ENCODE measurements around the gene TDP2.
A peak's percentile ranks its signal among the peaks of the same experiment; 100 is the strongest.
"Not testable (repeated sequence)": the region's sequence is repeated elsewhere in the genome, so short reads cannot be mapped to it uniquely, and the experiment has no call there.

Gene TDP2

GRCh38 chr6:24683297-24684296, 16.9 kb upstream of the TDP2 start:
- no peak overlapping the region for H3K4me3 ChIP-seq (ENCODE audit: low read depth, low read length)

GRCh38 chr6:24680582-24680981, 13.9 kb upstream of the TDP2 start:
- H3K4me3 ChIP-seq (ENCODE audit: low read depth, low read length): no peak overlapping the region

GRCh38 chr6:24678792-24679352, 12.2 kb upstream of the TDP2 start:
- not testable (repeated sequence) for H3K4me3 ChIP-seq (ENCODE audit: low read depth, low read length)

GRCh38 chr6:24673625-24674024, 6.9 kb upstream of the TDP2 start:
- H3K4me3 ChIP-seq (ENCODE audit: low read depth, low read length): no peak overlapping the region

- no peak overlapping the region for H3K4me3 ChIP-seq (ENCODE audit: low read depth, low read length)
These were observed 6.0 kb upstream of the TDP2 start for GRCh38 chr6:24672620-24673182.

- H3K4me3 ChIP-seq (ENCODE audit: low read depth, low read length): not testable (repeated sequence)
These were observed 4.4 kb upstream of the TDP2 start for GRCh38 chr6:24671077-24671476.

- not testable (repeated sequence) for H3K4me3 ChIP-seq (ENCODE audit: low read depth, low read length)
These were observed 3.8 kb upstream of the TDP2 start for GRCh38 chr6:24670492-24670891.

GRCh38 chr6:24668997-24669361, 2.3 kb upstream of the TDP2 start:
- no peak overlapping the region for H3K4me3 ChIP-seq (ENCODE audit: low read depth, low read length)

GRCh38 chr6:24668066-24668996, 1.6 kb upstream of the TDP2 start:
- H3K4me3 ChIP-seq (ENCODE audit: low read depth, low read length): not testable (repeated sequence)

- H3K4me3 ChIP-seq (ENCODE audit: low read depth, low read length): peak overlapping the region; percentile 74
These were observed 692 bp upstream of the TDP2 start for GRCh38 chr6:24667378-24667803.

GRCh38 chr6:24666097-24666640, 530 bp downstream of the TDP2 start:
- H3K4me3 ChIP-seq (ENCODE audit: low read depth, low read length): peak overlapping the region; percentile 86

- H3K4me3 ChIP-seq (ENCODE audit: low read depth, low read length): no peak overlapping the region
These were observed 2.4 kb downstream of the TDP2 start for GRCh38 chr6:24664046-24664987.

GRCh38 chr6:24663189-24663588, 3.5 kb downstream of the TDP2 start:
- no peak overlapping the region for H3K4me3 ChIP-seq (ENCODE audit: low read depth, low read length)

GRCh38 chr6:24662236-24662635, 4.5 kb downstream of the TDP2 start:
- H3K4me3 ChIP-seq (ENCODE audit: low read depth, low read length): no peak overlapping the region

GRCh38 chr6:24661759-24662158, 4.9 kb downstream of the TDP2 start:
- H3K4me3 ChIP-seq (ENCODE audit: low read depth, low read length): not testable (repeated sequence)

GRCh38 chr6:24660105-24660504, 6.6 kb downstream of the TDP2 start:
- no peak overlapping the region for H3K4me3 ChIP-seq (ENCODE audit: low read depth, low read length)

- H3K4me3 ChIP-seq (ENCODE audit: low read depth, low read length): no peak overlapping the region
These were observed 7.1 kb downstream of the TDP2 start for GRCh38 chr6:24659561-24659960.

GRCh38 chr6:24658573-24659560, 7.8 kb downstream of the TDP2 start:
- H3K4me3 ChIP-seq (ENCODE audit: low read depth, low read length): no peak overlapping the region

Measured in iPS-11a (cell line).